Hepatocyte (in vitro differentiated cells): Measurements from ENCODE around the gene ILRUN.

ENCODE experiments used
- CTCF ChIP-seq: fragments of 200-600 bp; sonication (generic); IDR thresholded peaks from 2 replicates; pipeline ENCODE4 v1.5.1; 2016; ENCODE audit warnings: antibody characterized with exemption, mild to moderate bottlenecking; ENCODE audit not compliant: poor library complexity
- EZH2 ChIP-seq: fragments of 200-600 bp; sonication (generic); IDR thresholded peaks from 2 replicates; pipeline ENCODE4 v1.6.1; 2016; ENCODE audit warnings: antibody characterized with exemption, mild to moderate bottlenecking, borderline replicate concordance

GRCh38 chr6:34657037-34657306 lies 39.6 kb downstream of the ILRUN start:
- TF ChIP-seq CTCF (no peak), EZH2 (no peak)
